PC-3 (cell line): Measurements from ENCODE around the gene RPL31. TPM values are rescaled to one million over a fixed set of nuclear protein-coding genes. Genes with fewer than 3 reads are reported as not detected.
A peak's percentile ranks its signal among the peaks of the same experiment; 100 is the strongest.

Experiments
- ATAC-seq: fragments of 200-7000 bp; cut with Tn5 transposase; 2 replicates; pipeline ENCODE4 v1.9.1; 2020; ENCODE audit warnings: mild to moderate bottlenecking, moderate library complexity
- BruUV-seq: library from RNA; stranded (reverse); fragments of 400-500 nt; replicated peaks from 2 replicates; lab custom pipeline; 2021; lab: Mats Ljungman, UMichigan
- CTCF ChIA-PET: fragments of 300-600 bp; sonication (Branson Sonifier 250); formaldehyde crosslinking; loops from one replicate; lab custom pipeline; 2022; ENCODE audit warnings: antibody characterized with exemption; lab: Charles Lee
- POLR2A ChIA-PET: fragments of 300-600 bp; sonication (Branson Sonifier 250); formaldehyde crosslinking; loops from one replicate; lab custom pipeline; 2022; ENCODE audit warnings: antibody characterized with exemption; ENCODE audit not compliant: unreplicated experiment; lab: Charles Lee
- DNase-seq: peaks from one replicate; pipeline ENCODE4 v3.0.0-alpha.2; 2015
- H2AFZ ChIP-seq: fragments of 300-600 bp; sonication (generic); 2 replicates; pipeline ENCODE4 v1.6.0; 2016; ENCODE audit warnings: antibody characterized with exemption, low read length
- H3F3A ChIP-seq: fragments of 300-600 bp; sonication (generic); one replicate; pipeline ENCODE4 v1.6.0; 2017; ENCODE audit warnings: antibody characterized with exemption, low read length, control low read depth, mild to moderate bottlenecking; ENCODE audit not compliant: unreplicated experiment
- H3K27ac ChIP-seq: fragments of 300-600 bp; sonication (generic); 2 replicates; pipeline ENCODE4 v1.5.1; 2016; ENCODE audit warnings: mild to moderate bottlenecking, low read length
- H3K27me3 ChIP-seq: fragments of 300-600 bp; sonication (generic); 2 replicates; pipeline ENCODE4 v1.6.1; 2016; ENCODE audit warnings: low read length, mixed read lengths
- H3K36me3 ChIP-seq: fragments of 300-600 bp; sonication (generic); 2 replicates; pipeline ENCODE4 v1.6.1; 2016; ENCODE audit warnings: low read depth, mixed run types, low read length, mixed read lengths
- H3K4me1 ChIP-seq: fragments of 300-600 bp; sonication (generic); 2 replicates; pipeline ENCODE4 v1.5.1; 2016; ENCODE audit warnings: low read length; ENCODE audit not compliant: insufficient read depth
- H3K4me2 ChIP-seq: fragments of 300-600 bp; sonication (generic); 2 replicates; pipeline ENCODE4 v1.6.0; 2016; ENCODE audit warnings: low read length
- H3K4me3 ChIP-seq: fragments of 300-600 bp; sonication (generic); 2 replicates; pipeline ENCODE4 v1.5.1; 2016; ENCODE audit warnings: mild to moderate bottlenecking, low read length, mixed read lengths
- H3K79me2 ChIP-seq: fragments of 300-600 bp; sonication (generic); 2 replicates; pipeline ENCODE4 v1.6.1; 2017; ENCODE audit warnings: low read length, mixed read lengths
- H3K9ac ChIP-seq: fragments of 300-600 bp; sonication (generic); 2 replicates; pipeline ENCODE4 v1.6.0; 2016; ENCODE audit warnings: mild to moderate bottlenecking, low read length
- H3K9me2 ChIP-seq: fragments of 300-600 bp; sonication (generic); replicated peaks from 2 replicates; pipeline ENCODE4 v1.6.1; 2016; ENCODE audit warnings: mixed run types, low read length, mixed read lengths
- H3K9me3 ChIP-seq: fragments of 300-600 bp; sonication (generic); 2 replicates; pipeline ENCODE4 v1.6.1; 2016; ENCODE audit warnings: low read length, mixed read lengths
- H4K20me1 ChIP-seq: fragments of 300-600 bp; sonication (generic); 2 replicates; pipeline ENCODE4 v1.6.1; 2016; ENCODE audit warnings: low read length, mixed read lengths
- EZH2 ChIP-seq: fragments of 300-600 bp; sonication (generic); IDR thresholded peaks from one replicate; pipeline ENCODE4 v1.6.1; 2017; ENCODE audit warnings: antibody characterized with exemption, mild to moderate bottlenecking, low read length; ENCODE audit not compliant: unreplicated experiment
- EZH2phosphoT487 ChIP-seq: fragments of 300-600 bp; sonication (generic); IDR thresholded peaks from 2 replicates; pipeline ENCODE4 v1.6.1; 2018; ENCODE audit warnings: mild to moderate bottlenecking, antibody characterized with exemption, low read length, borderline replicate concordance
- intact Hi-C: fragments of 100-400 bp; cut with micrococcal nuclease; formaldehyde crosslinking; loops from 2 replicates; pipeline ENCODE4 v1.9.0; 2023
- total RNA-seq: library from RNA; depleted of rRNA; stranded (reverse); fragments of >200 nt; gene quantifications from 2 replicates; pipeline ENCODE4 v1.2.3, GENCODE V29; 2014
- TF ChIP-seq, protein P1 (sequence below): fragments of 300-600 bp; sonication (generic); conservative IDR thresholded peaks from 2 replicates; pipeline ENCODE4 v1.5.1; 2017; ENCODE audit warnings: antibody characterized with exemption, low read depth, mild to moderate bottlenecking, low read length

Gene RPL31
- total RNA-seq, 1 experiment from 2014 or later, result 756 TPM

DNA sequence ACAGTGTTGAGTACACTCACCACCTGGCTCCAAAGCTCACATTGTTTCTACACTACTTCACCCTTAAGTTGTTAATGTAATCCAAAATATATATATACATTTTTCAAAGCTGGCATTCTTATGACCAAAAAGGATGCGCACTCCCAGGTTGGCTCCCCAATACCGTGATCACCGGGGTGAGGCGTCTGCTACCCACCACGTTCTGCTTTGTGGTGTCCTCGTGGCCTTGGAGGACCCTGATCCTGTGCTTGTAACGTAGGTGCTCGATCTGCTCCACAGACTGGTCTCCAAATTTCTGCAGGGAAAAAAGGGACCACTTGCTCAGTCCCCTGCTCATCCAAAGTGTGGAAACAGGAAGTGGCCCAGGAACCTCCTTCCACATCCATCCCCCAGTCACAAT, 25.8 kb downstream of the RPL31 start:
- Histone ChIP-seq H3K36me3 (peaks cover 34% of the 10 kb centered on the region), H3K4me1 (no peaks in the 10 kb centered on the region), H3K79me2 (no peaks in the 10 kb centered on the region), H4K20me1 (no peaks in the 10 kb centered on the region), H3F3A (no peaks in the 10 kb centered on the region), H3K9me3 (no peaks in the 10 kb centered on the region), H3K27me3 (no peaks in the 10 kb centered on the region), H2AFZ (no peak overlapping the region), H3K4me2 (no peak overlapping the region), H3K4me3 (no peak overlapping the region), H3K27ac (no peak overlapping the region), H3K9me2 (no peaks in the 10 kb centered on the region), H3K9ac (no peak overlapping the region)
- intact Hi-C loops, result no loop called here
- POLR2A ChIA-PET, result no interaction called here
- TF ChIP-seq, protein P1, sequence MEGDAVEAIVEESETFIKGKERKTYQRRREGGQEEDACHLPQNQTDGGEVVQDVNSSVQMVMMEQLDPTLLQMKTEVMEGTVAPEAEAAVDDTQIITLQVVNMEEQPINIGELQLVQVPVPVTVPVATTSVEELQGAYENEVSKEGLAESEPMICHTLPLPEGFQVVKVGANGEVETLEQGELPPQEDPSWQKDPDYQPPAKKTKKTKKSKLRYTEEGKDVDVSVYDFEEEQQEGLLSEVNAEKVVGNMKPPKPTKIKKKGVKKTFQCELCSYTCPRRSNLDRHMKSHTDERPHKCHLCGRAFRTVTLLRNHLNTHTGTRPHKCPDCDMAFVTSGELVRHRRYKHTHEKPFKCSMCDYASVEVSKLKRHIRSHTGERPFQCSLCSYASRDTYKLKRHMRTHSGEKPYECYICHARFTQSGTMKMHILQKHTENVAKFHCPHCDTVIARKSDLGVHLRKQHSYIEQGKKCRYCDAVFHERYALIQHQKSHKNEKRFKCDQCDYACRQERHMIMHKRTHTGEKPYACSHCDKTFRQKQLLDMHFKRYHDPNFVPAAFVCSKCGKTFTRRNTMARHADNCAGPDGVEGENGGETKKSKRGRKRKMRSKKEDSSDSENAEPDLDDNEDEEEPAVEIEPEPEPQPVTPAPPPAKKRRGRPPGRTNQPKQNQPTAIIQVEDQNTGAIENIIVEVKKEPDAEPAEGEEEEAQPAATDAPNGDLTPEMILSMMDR, result no peak
- TF ChIP-seq EZH2, result no peak
- TF ChIP-seq EZH2phosphoT487, result no peak
- ATAC-seq (no peak), DNase-seq (no peak)
- CTCF ChIA-PET, result no interaction called here
- no TSS peak for BruUV-seq

DNA sequence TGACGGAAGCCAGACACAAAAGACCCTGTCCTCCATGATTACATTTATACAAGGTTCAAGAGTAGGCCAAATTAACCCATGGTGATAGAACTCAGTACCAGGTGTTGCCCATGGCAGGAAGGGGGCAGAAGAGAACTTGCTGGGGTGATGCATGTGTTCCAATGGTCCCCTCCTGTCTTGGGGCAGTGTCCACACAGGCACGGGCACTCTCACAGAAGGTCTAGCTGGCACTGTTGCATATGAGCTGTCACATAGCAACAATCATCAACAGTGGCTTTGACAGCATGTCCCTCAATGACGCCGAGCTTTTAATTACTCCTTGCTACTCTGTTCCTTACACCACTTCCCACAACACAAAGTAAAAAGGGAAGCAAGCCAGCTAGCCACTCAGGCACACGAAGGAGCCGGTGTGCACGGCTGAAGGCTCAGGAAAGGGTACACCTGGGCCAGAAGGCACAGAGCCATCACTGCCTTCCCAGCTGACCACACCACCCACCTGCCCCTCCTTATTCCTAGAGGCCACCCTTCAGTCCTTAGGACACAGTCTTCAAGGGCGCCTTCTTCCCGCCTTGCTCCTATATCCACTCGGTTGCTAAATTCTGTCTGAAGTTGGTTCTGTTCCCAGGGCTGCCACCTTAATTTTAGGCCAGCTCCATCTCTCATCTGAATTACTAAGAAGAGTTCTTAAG, 28.9 kb downstream of the RPL31 start:
- no TSS peak for BruUV-seq
- no peaks in the 10 kb centered on the region for H3K9me2 ChIP-seq
- no peak overlapping the region for H2AFZ ChIP-seq
- peak; percentile 19; the same call in 1 of the 2 replicates for ATAC-seq
- no peaks in the 10 kb centered on the region for H3K27me3 ChIP-seq
- H3K27ac ChIP-seq, result no peak overlapping the region
- no peaks in the 10 kb centered on the region for H3K4me1 ChIP-seq
- H3K9ac ChIP-seq, result no peak overlapping the region
- ChIA-PET CTCF (interaction anchor here (0.5 kb wide), 1 partner anchor 187 kb away, joined by 4 read pairs; no protein-coding TSS in a partner anchor), POLR2A (no interaction called here)
- TF ChIP-seq EZH2, result no peak
- TF ChIP-seq, protein P1, result 0 out of 2 replicates have a peak, but pooled peaks have one; percentile 18
- TF ChIP-seq EZH2phosphoT487, result no peak
- no peak overlapping the region for H3K4me3 ChIP-seq
- no peaks in the 10 kb centered on the region for H4K20me1 ChIP-seq
- H3F3A ChIP-seq, result no peaks in the 10 kb centered on the region
- intact Hi-C loops, result no loop called here
- H3K9me3 ChIP-seq, result no peaks in the 10 kb centered on the region
- peaks cover 37% of the 10 kb centered on the region for H3K36me3 ChIP-seq
- no peaks in the 10 kb centered on the region for H3K79me2 ChIP-seq
- no peak overlapping the region for H3K4me2 ChIP-seq
- no peak for DNase-seq

DNA sequence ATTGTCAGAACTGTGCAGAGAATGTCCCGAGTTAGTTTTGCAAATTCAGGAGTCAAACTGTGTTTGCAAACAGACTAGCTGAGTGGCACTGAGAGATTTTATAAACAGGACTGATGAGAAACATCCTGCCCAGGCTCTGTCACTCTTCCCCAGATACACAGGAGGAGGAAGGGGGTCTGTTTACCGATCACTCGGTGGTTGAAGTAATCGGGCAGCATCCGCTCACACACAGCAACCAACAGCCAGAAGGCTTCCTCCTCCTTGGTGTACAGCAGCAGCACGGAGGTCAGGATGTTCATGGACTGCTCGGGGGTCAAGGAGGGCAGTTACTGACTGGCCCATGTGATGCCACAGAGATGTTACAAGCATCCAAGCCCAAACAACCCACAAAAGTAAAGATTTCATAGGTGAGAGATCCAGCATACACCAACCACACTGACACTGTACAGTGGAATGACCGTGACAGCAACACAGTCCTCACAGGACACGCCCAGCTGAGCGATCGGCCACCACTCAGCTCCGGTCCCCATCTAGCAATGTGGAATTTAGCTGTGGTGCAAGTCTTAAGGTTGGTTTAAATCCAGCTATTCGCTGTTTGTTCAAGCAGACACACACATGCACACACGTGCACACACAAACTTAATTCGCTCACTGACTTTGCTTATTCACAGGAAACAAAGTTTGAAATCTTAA, 30.1 kb downstream of the RPL31 start:
- Histone ChIP-seq H3K27me3 (no peaks in the 10 kb centered on the region), H3K4me3 (no peak overlapping the region), H3K4me1 (no peaks in the 10 kb centered on the region), H3K9me2 (no peaks in the 10 kb centered on the region), H4K20me1 (no peaks in the 10 kb centered on the region), H3K4me2 (no peak overlapping the region), H3K9me3 (no peaks in the 10 kb centered on the region), H3K36me3 (peaks cover 31% of the 10 kb centered on the region; the same call in 1 of the 2 replicates), H3F3A (no peaks in the 10 kb centered on the region), H3K9ac (no peak overlapping the region), H3K27ac (no peak overlapping the region), H3K79me2 (no peaks in the 10 kb centered on the region), H2AFZ (no peak overlapping the region)
- ChIA-PET CTCF (no interaction called here), POLR2A (interaction anchor here (0.5 to 0.7 kb wide), 2 partner anchors 106 to 113 kb away, joined by 4 to 7 read pairs; no protein-coding TSS in a partner anchor)
- no peak for DNase-seq
- BruUV-seq, result no TSS peak
- intact Hi-C loops, result no loop called here
- ATAC-seq, result no peak
- TF ChIP-seq EZH2, result no peak
